ENCODE measurements around the gene COLEC12.

COLEC12 gene

DNA sequence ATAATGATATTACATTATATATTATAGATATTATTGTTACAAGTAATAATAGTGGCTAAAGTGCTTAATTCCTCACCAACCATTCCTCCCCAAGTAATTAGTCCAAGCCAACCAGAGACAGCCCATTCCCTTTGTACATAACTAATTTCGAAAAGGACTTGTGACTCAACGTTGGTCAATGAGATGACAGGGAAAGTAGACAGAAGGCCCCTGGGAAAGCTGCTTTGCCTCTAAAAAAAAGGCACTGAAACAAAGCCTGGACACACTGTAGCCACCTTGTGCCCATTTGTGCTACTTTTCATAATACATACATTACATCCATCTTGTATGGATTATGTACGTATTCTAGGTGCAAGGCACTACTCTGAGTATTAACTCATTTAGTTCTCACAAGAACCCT lies 28.8 kb downstream of the COLEC12 start:
- DNase-seq: no peak
- TF ChIP-seq, protein P1, sequence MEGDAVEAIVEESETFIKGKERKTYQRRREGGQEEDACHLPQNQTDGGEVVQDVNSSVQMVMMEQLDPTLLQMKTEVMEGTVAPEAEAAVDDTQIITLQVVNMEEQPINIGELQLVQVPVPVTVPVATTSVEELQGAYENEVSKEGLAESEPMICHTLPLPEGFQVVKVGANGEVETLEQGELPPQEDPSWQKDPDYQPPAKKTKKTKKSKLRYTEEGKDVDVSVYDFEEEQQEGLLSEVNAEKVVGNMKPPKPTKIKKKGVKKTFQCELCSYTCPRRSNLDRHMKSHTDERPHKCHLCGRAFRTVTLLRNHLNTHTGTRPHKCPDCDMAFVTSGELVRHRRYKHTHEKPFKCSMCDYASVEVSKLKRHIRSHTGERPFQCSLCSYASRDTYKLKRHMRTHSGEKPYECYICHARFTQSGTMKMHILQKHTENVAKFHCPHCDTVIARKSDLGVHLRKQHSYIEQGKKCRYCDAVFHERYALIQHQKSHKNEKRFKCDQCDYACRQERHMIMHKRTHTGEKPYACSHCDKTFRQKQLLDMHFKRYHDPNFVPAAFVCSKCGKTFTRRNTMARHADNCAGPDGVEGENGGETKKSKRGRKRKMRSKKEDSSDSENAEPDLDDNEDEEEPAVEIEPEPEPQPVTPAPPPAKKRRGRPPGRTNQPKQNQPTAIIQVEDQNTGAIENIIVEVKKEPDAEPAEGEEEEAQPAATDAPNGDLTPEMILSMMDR (IDR thresholded peaks at IDR 0.05; ENCODE audit: low read depth, low read length): no peak
- H3K4me3 ChIP-seq (ENCODE audit: low read depth, low read length): no peak overlapping the region
- no peaks in the 10 kb centered on the region for H3K36me3 ChIP-seq
- no peaks in the 10 kb centered on the region for H3K27me3 ChIP-seq (ENCODE audit: insufficient read depth, low read depth, severe bottlenecking)
- no peak overlapping the region for H3K27ac ChIP-seq
- no peaks in the 10 kb centered on the region for H3K9me3 ChIP-seq (ENCODE audit: severe bottlenecking)

DNA sequence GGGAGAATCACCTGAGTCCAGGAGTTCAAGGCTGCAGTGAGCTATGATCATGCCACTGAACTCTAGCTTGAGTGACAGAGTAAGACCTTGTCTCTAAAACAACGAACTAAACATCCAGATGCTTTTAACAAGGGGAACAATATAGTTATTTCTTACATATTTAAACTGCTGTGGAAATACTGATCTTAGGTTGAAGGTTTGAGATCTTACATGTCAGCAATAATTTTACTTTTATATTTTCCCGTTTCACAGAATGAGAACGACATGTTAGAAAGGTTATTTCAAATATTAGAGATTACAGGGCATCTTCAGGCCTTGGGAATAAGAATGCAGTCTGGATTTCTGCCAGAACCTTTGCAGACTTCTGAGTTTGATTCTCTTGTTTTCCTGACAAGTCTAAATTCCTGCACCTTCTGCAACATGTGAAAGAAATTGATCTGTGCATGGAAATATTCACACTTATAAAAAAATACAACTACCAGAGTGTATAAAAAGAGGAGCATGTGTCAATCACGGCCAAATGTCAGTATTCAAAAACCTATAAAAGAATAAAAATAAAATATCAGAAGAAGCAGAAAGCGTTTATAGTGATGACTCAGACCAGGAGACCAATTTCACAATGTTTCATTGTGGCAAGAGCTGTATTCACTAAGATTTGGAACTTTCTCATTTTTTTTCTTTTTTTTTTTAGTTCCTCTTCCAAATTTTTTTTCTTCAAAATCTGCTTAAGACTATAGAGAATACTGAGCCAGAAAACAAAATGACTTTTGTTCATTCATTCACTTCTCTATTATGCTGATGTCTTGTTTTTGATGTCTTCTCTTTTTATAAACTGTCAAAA lies 29.6 kb downstream of the COLEC12 start:
- Histone ChIP-seq H3K27me3 (ENCODE audit: insufficient read depth, low read depth, severe bottlenecking) (no peaks in the 10 kb centered on the region), H3K27ac (no peak overlapping the region), H3K9me3 (ENCODE audit: severe bottlenecking) (no peaks in the 10 kb centered on the region), H3K36me3 (no peaks in the 10 kb centered on the region), H3K4me3 (ENCODE audit: low read depth, low read length) (no peak overlapping the region)
- TF ChIP-seq, protein P1 (IDR thresholded peaks at IDR 0.05; ENCODE audit: low read depth, low read length): no peak
- no peak for DNase-seq

DNA sequence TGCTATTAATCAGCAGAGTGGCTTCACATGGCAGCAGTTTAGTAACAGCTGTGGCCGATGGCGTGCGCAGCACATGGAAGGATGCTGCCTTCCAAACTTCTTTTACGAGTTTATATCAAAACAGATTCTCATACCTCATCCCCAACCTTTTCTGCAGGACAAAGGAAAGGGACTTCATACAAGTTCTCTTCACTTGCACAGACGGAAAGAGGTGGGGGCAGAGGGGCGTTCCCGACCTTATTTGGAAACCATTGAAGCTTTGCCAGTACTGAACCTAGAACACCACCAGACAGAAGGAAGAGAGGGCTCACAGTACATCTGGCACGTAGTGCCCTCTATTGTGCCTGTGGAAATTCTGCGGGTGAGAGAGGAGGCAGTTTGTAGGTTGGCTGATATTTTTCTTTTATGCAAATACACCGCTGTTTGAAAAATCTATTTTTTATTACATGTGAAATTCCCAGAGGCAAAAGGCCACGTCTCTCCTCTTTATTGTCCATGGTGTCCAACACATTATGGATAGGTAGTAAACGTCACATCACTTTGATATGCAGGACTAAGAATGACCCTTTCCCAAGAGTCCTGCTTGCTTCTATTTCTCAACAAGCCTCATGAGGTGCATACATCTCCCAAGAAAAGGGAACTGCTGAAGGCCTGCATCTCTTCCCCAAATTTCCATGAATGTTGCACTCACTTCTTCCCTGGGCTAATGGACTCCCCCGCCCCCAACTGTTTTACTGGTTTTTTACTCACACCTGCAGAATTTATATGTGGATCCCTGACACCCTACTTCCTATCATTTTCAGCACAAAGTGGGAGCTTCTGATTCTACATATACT lies 31.3 kb downstream of the COLEC12 start:
- H3K27ac ChIP-seq: no peak overlapping the region
- TF ChIP-seq, protein P1 (IDR thresholded peaks at IDR 0.05; ENCODE audit: low read depth, low read length): peak; percentile 49
- no peaks in the 10 kb centered on the region for H3K36me3 ChIP-seq
- no peaks in the 10 kb centered on the region for H3K9me3 ChIP-seq (ENCODE audit: severe bottlenecking)
- H3K4me3 ChIP-seq (ENCODE audit: low read depth, low read length): no peak overlapping the region
- no peaks in the 10 kb centered on the region for H3K27me3 ChIP-seq (ENCODE audit: insufficient read depth, low read depth, severe bottlenecking)
- DNase-seq: peak; percentile 32

DNA sequence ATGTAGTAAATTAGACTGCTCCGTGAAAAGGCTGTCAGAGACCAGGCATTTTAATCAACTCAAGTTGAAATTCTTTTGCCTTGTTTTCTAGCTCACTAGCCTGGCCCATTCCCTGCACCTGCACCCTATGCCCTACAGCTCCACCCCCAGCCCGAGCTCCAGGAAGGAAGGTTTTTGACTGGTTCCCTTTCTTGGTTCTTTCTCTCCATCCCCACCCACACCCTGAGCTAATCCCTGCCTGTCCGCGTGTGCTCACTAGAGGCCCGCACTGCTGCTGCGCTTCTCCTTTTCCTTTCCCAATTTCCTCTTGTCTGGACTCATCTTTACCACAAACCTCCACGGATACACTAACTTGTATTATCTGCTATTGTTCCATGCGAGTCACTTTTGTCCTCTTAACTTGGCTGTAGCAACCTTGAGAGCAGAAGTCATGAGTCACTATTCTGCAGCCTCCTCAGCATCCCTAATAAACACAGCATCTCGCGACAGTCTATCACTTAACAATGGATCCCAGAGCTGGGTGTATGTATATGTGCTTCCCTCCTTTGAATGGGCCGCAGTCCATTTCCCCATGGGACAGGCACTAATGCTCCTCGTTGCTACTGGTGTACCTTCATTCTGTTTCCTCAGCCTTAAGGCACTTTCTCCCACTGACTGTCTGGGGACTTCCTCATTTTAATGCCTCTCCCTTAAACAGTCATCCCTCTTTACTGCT lies 36.5 kb downstream of the COLEC12 start:
- peak; percentile 44 for DNase-seq
- Histone ChIP-seq H3K27me3 (ENCODE audit: insufficient read depth, low read depth, severe bottlenecking) (no peaks in the 10 kb centered on the region), H3K9me3 (ENCODE audit: severe bottlenecking) (no peaks in the 10 kb centered on the region), H3K36me3 (no peaks in the 10 kb centered on the region), H3K4me3 (ENCODE audit: low read depth, low read length) (peak overlapping the region; percentile 15), H3K27ac (no peak overlapping the region)
- TF ChIP-seq, protein P1 (IDR thresholded peaks at IDR 0.05; ENCODE audit: low read depth, low read length): no peak

DNA sequence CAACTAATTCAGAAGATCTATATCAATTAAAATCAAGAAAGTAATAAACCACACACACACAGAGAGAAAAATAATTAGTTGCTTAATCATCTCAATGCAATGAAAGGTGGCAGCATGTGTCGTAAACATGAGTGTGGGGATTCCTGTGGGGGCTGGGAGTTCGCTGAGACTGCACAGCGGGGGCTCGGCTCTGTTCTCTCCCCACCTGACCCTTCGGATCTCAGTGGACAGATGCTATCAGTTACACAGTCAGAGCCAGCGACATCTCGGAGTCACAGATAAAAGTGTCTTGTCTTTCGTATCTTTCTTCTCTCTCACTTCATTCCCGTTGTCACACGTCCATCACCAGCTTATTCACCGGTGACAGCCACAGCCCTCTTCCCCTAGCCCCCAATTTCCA lies 37.1 kb downstream of the COLEC12 start:
- H3K27ac ChIP-seq: no peak overlapping the region
- H3K9me3 ChIP-seq (ENCODE audit: severe bottlenecking): no peaks in the 10 kb centered on the region
- TF ChIP-seq, protein P1 (IDR thresholded peaks at IDR 0.05; ENCODE audit: low read depth, low read length): no peak
- peak; percentile 47 for DNase-seq
- H3K4me3 ChIP-seq (ENCODE audit: low read depth, low read length): peak overlapping the region; percentile 15
- H3K36me3 ChIP-seq: no peaks in the 10 kb centered on the region
- no peaks in the 10 kb centered on the region for H3K27me3 ChIP-seq (ENCODE audit: insufficient read depth, low read depth, severe bottlenecking)
